SW480 (cell line): ENCODE results near the gene CACTIN.

Source experiments
- DNase-seq: peaks from one replicate; pipeline ENCODE4 v3.0.0-alpha.2; 2016; ENCODE audit warnings: low spot score

CACTIN gene

GRCh38 chr19:3627351-3627723 is 747 bp upstream of the CACTIN start:
- no peak for DNase-seq

- no peak for DNase-seq
These were observed 556 bp downstream of the CACTIN start for GRCh38 chr19:3625996-3626472.

- no peak for DNase-seq
These were observed 2.9 kb downstream of the CACTIN start for GRCh38 chr19:3623716-3624115.

GRCh38 chr19:3622224-3622623 is 4.4 kb downstream of the CACTIN start:
- no peak for DNase-seq

- no peak for DNase-seq
These were observed 4.9 kb downstream of the CACTIN start for GRCh38 chr19:3621689-3622088.

- DNase-seq, result no peak
These were observed 5.6 kb downstream of the CACTIN start for GRCh38 chr19:3620817-3621547.

GRCh38 chr19:3620145-3620816 is 6.3 kb downstream of the CACTIN start:
- DNase-seq, result no peak

GRCh38 chr19:3619631-3620012 is 7.0 kb downstream of the CACTIN start:
- DNase-seq, result no peak

- DNase-seq, result no peak
These were observed 7.6 kb downstream of the CACTIN start for GRCh38 chr19:3618811-3619630.

- no peak for DNase-seq
These were observed 8.3 kb downstream of the CACTIN start for GRCh38 chr19:3618144-3618810.

GRCh38 chr19:3617463-3617862 is 9.1 kb downstream of the CACTIN start:
- DNase-seq, result no peak

- no peak for DNase-seq
These were observed 11.0 kb downstream of the CACTIN start for GRCh38 chr19:3615524-3616135.

- DNase-seq, result no peak
These were observed 11.6 kb downstream of the CACTIN start for GRCh38 chr19:3614858-3615505.

- DNase-seq, result no peak
These were observed 12.6 kb downstream of the CACTIN start for GRCh38 chr19:3613818-3614661.

GRCh38 chr19:3612901-3613741 is 13.5 kb downstream of the CACTIN start:
- DNase-seq, result no peak

GRCh38 chr19:3612330-3612729 is 14.3 kb downstream of the CACTIN start:
- no peak for DNase-seq

GRCh38 chr19:3611841-3612240 is 14.7 kb downstream of the CACTIN start:
- no peak for DNase-seq

- no peak for DNase-seq
These were observed 15.6 kb downstream of the CACTIN start for GRCh38 chr19:3610745-3611717.
